Activated naive CD4-positive, alpha-beta T cell treated with anti-CD3 and anti-CD28 coated beads, Interleukin-2, amount 50 U/mL, for 72 hours (primary cell): ENCODE results near the gene MCF2L. TPM values are rescaled to one million over a fixed set of nuclear protein-coding genes. Genes with fewer than 3 reads are reported as not detected.

Experiments
- ATAC-seq, 2 donors: fragments of 150-1000 bp; cut with Tn5 transposase; 2 replicates each; pipeline ENCODE4 v1.10.0; 2021; ENCODE audit warnings: mild to moderate bottlenecking in 2 of 2, moderate library complexity in 2 of 2
- DNase-seq, 2 donors: peaks; one replicate each; pipeline ENCODE4 v3.0.0; 2021 to 2022; ENCODE audit warnings: low spot score in 2 of 2
- H3K27ac Mint-ChIP-seq, 2 donors: one replicate each; pipeline ENCODE4 v1.8.0; 2022; ENCODE audit warnings: mild to moderate bottlenecking in 2 of 2, mixed read lengths in 2 of 2
- H3K36me3 Mint-ChIP-seq, 2 donors: one replicate each; pipeline ENCODE4 v1.8.0; 2022; ENCODE audit warnings: mixed read lengths in 2 of 2
- H3K9me3 Mint-ChIP-seq, 2 donors: one replicate each; pipeline ENCODE4 v1.8.0; 2022; ENCODE audit warnings: mixed read lengths in 2 of 2
- total RNA-seq, 2 donors: library from RNA; stranded (reverse); gene quantifications; one replicate each; pipeline ENCODE4 v1.2.3, GENCODE V29; 2022

The MCF2L gene
- total RNA-seq, 2 donors from 2014 or later: 4.8 to 14.2 TPM

GRCh38 chr13:113041896-113042295 is 72.9 kb downstream of the MCF2L start:
- no peak overlapping the region for H3K27ac Mint-ChIP-seq
- H3K36me3 Mint-ChIP-seq: no peaks in the 10 kb centered on the region
- DNase-seq (no peak), ATAC-seq (no peak)
- H3K9me3 Mint-ChIP-seq: no peaks in the 10 kb centered on the region

DNA sequence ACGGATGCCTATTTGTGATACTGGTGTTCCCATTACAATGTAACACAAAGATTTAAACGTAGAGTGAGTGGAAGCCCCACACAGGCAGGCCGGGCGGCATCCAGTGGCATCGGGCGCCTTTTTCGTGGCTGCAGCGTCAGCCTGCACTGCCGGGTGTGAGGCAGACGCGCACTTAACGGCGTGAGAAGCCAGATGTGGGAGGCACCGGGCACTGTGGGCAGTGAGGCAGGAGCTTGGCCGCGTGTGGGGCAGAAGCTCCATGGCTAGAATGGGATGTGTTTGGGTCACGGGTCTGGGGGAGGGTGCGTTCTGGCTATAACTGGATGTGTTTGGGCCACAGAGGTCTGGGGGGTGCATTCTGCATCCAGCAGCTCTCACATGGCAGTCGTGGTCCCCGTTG is 73.4 kb downstream of the MCF2L start:
- DNase-seq (no peak), ATAC-seq (no peak)
- Mint-ChIP-seq H3K36me3 (no peaks in the 10 kb centered on the region), H3K27ac (no peak overlapping the region), H3K9me3 (no peaks in the 10 kb centered on the region)

GRCh38 chr13:113043001-113043630 is 74.1 kb downstream of the MCF2L start:
- Mint-ChIP-seq H3K9me3 (no peaks in the 10 kb centered on the region), H3K27ac (peak overlapping the region in 1 of 2 donors; percentile 22)
- ATAC-seq: no peak

DNA sequence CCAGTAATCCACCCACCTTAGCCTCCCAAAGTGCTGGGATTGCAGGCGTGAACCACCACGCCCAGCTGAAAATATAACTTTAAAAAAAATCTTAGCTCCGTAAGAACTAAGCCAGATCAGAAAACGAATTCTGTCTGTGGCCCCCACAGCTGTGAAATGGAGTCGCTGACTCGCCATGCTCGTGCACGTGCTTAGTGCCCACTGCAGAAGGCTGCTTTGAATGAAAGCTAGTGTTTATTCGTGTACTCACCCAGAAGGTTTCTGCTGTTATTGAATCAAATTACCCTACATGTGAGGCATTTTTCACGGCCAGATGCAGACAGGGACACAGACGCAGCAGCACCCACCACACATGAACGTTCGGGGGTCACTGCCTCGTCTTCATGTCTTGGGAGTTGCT is 74.9 kb downstream of the MCF2L start:
- no peaks in the 10 kb centered on the region for H3K9me3 Mint-ChIP-seq
- H3K36me3 Mint-ChIP-seq: no peaks in the 10 kb centered on the region
- DNase-seq (no peak), ATAC-seq (no peak)
- no peak overlapping the region for H3K27ac Mint-ChIP-seq

More at GRCh38 chr13:113043001-113043630, 74.1 kb downstream of the MCF2L start:
- H3K36me3 Mint-ChIP-seq: no peaks in the 10 kb centered on the region
- DNase-seq: no peak

DNA sequence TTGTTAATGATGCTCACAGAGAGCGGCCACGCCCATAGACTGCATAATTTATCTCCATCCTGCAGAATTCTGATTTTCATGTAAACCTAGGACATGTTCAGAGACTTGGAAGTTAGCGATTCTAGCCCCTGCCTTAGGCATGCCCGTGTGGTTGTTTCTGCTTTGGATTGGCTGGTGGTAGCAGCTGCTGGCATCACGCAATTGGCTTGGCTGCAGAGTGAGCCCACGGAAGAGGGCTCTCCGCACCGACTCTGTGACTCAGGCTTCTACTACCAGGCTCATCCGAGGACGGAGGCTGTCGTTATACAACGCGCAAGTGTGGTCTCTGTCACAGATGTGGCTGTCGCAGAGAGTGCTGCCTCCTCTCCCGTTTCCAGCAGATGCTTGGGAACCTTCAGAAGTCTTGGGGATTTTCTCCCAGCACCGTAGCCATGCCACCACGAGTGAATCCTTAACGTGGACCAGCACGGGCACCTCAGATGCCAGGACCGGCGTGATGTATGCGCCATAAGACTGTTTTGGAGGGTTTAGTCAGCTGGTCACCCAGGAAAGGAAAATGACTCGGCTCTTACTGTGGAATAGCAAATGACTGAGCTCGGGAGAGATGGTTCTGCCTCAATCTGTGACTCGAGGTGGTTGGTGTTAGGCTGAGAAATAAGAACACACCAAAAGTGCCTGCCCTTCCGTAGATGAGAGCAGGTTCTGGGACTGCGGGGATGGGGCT is 75.5 kb downstream of the MCF2L start:
- H3K27ac Mint-ChIP-seq: no peak overlapping the region

DNA sequence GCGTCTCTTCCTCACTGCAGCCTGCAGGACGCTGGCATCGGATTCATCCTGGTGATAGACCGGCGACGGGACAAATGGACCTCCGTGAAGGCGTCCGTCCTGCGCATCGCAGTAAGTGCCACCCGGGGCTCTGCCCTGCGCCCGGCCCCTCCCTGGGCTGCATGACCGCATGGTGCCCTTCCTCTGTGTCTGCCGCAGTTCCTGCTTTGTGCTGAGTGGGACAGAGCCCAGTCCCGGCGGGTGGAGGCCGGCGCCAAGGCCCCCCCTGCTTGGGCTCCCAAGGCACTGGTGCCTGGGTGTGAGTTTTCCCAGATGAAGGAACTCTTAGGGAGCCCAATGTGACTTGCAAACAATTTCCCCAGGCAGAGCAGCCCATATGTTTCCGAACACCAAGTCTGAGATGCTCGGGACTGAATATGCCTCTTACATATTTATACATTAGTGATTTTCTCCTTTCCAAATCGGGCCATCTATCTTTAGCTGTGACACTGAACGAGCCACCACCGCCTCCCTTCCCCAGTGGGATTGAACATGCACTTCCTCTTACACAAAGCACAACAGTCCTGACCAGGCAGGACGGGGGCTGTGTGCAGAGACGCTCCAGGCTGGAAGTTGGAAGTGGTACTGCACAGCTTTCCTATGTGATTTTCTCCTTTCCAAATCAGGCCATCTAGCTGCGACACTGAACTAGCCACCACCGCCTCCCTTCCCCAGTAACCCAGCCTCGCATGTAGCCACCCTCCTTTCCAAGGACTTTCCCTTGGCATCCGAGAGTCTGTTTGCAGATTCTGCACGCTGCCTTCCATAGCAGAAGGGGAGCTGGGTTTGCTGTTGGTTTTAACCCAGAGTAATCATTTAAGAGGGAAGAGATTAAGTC is 76.5 kb downstream of the MCF2L start:
- DNase-seq (no peak), ATAC-seq (no peak)
- no peaks in the 10 kb centered on the region for H3K9me3 Mint-ChIP-seq
- H3K27ac Mint-ChIP-seq: peak overlapping the region in 1 of 2 donors; percentile 31
- H3K36me3 Mint-ChIP-seq: no peaks in the 10 kb centered on the region

More for the DNA sequence above, 75.5 kb downstream of the MCF2L start:
- H3K9me3 Mint-ChIP-seq: no peaks in the 10 kb centered on the region
- no peaks in the 10 kb centered on the region for H3K36me3 Mint-ChIP-seq
- no peak for ATAC-seq
- no peak for DNase-seq

GRCh38 chr13:113046128-113046882 is 77.3 kb downstream of the MCF2L start:
- DNase-seq (no peak), ATAC-seq (no peak)
- H3K27ac Mint-ChIP-seq: no peak overlapping the region
- H3K9me3 Mint-ChIP-seq: no peaks in the 10 kb centered on the region
- no peaks in the 10 kb centered on the region for H3K36me3 Mint-ChIP-seq

DNA sequence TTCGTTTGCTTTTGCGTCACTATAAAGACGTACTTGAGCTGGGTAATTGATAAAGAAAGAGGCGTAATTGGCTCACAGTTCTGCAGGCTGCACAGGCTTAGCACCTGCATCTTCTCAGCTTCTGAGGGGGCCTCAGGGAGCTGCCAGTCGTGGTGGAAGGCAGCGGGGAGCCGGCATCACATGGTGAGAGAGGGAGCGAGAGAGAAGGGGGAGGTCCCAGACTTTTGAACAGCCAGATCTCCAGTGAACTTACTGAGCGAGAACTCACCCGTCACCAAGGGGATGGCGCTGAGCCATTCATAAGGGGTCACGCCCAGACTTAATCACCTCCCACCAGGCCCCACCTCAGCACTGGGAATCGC is 77.8 kb downstream of the MCF2L start:
- Mint-ChIP-seq H3K36me3 (no peaks in the 10 kb centered on the region), H3K9me3 (no peaks in the 10 kb centered on the region), H3K27ac (no peak overlapping the region)
- ATAC-seq (no peak), DNase-seq (no peak)

GRCh38 chr13:113047587-113047986 is 78.6 kb downstream of the MCF2L start:
- no peaks in the 10 kb centered on the region for H3K9me3 Mint-ChIP-seq
- DNase-seq: no peak
- H3K27ac Mint-ChIP-seq: no peak overlapping the region
- ATAC-seq: no peak
- no peaks in the 10 kb centered on the region for H3K36me3 Mint-ChIP-seq

- Mint-ChIP-seq H3K9me3 (no peaks in the 10 kb centered on the region), H3K36me3 (no peaks in the 10 kb centered on the region)
- no peak for ATAC-seq
Observed at GRCh38 chr13:113048766-113049165, 79.8 kb downstream of the MCF2L start.

DNA sequence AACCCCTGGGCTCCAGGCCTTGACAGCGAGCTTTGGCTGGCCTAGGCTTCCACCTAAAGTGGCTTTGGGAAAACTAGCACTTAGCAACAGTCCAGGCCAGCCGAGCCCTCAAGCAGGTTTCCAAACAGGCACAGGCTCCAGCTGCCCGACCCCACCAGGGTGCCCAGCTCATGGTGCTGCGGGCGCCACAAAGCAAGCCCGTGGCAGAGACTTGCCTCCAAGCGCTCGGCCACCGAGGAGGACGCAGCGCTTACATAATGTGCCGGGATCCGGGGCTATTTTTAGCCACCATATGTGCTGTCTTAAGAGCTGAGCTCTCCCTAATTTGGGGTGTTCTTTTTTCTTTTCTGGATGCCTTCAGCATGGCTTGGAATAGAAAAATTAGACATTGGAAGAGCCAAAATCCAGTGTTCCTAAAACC is 80.5 kb downstream of the MCF2L start:
- DNase-seq: no peak
- no peaks in the 10 kb centered on the region for H3K36me3 Mint-ChIP-seq
- H3K27ac Mint-ChIP-seq: no peak overlapping the region
- no peak for ATAC-seq
- H3K9me3 Mint-ChIP-seq: no peaks in the 10 kb centered on the region

More at GRCh38 chr13:113048766-113049165, 79.8 kb downstream of the MCF2L start:
- H3K27ac Mint-ChIP-seq: no peak overlapping the region
- no peak for DNase-seq

DNA sequence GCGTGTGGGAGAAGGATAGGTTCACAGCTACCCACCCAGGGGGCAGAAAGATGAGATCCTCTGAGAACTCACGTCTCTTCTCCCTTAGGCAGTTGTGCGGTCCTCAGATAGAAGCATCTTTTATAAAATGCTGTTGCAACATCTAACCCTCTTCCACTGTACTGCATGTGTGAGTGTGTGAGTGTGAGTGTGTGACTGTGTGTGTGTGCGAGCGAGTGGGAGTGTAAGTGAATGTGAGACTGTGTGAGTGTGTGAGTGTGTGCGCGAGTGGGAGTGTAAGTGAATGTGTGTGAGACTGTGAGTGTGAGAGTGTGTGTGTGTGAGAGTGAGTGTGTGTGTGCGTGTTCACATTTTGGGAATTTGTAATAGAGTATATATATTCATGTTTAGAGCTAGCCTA is 81.0 kb downstream of the MCF2L start:
- Mint-ChIP-seq H3K9me3 (no peaks in the 10 kb centered on the region), H3K27ac (no peak overlapping the region), H3K36me3 (no peaks in the 10 kb centered on the region)
- DNase-seq: no peak
- no peak for ATAC-seq

DNA sequence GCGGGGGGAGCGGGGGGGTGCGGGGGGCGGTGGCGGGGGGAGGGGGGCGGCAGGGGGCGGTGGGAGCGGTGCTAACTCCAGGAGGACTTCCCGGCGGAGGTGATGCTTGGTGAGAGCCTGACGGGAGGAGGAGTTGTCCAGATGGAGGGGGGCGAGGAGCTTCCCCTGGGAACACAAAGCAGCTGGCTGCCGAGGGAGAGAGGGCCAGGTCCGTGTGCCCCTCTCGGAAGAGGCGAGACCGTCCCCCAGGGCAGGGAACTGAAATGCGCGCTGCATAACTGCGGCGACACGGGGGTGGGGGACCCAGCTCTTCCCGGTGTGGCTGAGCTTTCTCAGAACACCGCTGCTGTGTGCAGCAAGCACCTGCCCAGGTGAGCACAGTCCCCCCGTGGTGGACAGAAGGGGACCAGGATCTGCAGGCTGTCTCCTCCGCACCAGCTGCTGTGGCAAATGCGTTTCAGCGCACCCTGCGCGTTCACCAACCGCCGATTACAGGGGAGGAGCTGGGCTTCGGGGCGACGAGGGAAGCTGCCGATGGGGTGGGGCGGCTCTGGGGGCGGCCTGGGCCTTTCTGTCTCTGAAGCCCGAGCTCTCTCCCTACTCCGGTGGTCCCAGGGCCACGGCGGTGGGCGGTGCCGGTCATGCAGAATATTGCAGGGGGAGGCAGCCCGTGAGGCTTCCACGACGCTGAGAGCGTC is 81.9 kb downstream of the MCF2L start:
- Mint-ChIP-seq H3K36me3 (no peaks in the 10 kb centered on the region), H3K9me3 (no peaks in the 10 kb centered on the region), H3K27ac (no peak overlapping the region)

GRCh38 chr13:113051641-113052040 is 82.6 kb downstream of the MCF2L start:
- no peaks in the 10 kb centered on the region for H3K36me3 Mint-ChIP-seq
- ATAC-seq (no peak), DNase-seq (no peak)
- no peak overlapping the region for H3K27ac Mint-ChIP-seq
- no peaks in the 10 kb centered on the region for H3K9me3 Mint-ChIP-seq

More for the DNA sequence above, 81.9 kb downstream of the MCF2L start:
- DNase-seq (no peak), ATAC-seq (no peak)

- DNase-seq (no peak), ATAC-seq (no peak)
- H3K36me3 Mint-ChIP-seq: no peaks in the 10 kb centered on the region
- H3K27ac Mint-ChIP-seq: peak overlapping the region in 1 of 2 donors; percentile 29
- no peaks in the 10 kb centered on the region for H3K9me3 Mint-ChIP-seq
Observed at GRCh38 chr13:113052206-113052605, 83.2 kb downstream of the MCF2L start.

DNA sequence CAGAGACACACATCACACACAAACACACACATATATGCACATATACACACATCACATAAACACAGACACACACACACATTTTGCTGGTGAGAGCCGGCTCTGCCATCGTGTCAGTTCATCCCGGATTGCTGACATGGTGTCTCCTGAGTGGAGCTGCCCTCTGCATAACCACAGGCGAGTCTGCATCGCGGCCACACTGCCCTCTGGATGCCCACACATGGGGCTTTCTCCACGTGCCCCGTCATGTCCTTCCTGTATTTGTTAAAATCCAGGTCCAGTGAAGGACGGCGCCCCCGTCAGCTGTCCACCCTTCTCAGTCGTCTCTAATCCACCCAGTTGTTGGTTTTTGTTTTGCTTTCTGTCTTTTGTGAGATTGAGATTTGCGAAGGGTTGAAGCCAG is 84.0 kb downstream of the MCF2L start:
- no peak for ATAC-seq

More for the DNA sequence above, 84.0 kb downstream of the MCF2L start:
- H3K9me3 Mint-ChIP-seq: no peaks in the 10 kb centered on the region
- no peak overlapping the region for H3K27ac Mint-ChIP-seq
- H3K36me3 Mint-ChIP-seq: no peaks in the 10 kb centered on the region
- no peak for DNase-seq
